NCI-H1417 (cell line): ENCODE measurements around the gene SCAANT1.

Experiments used
- DNase-seq, 3 experiments: peaks; one replicate each; lab custom pipeline; 2025; lab: John Stamatoyannopoulos, UW

Gene SCAANT1

DNA sequence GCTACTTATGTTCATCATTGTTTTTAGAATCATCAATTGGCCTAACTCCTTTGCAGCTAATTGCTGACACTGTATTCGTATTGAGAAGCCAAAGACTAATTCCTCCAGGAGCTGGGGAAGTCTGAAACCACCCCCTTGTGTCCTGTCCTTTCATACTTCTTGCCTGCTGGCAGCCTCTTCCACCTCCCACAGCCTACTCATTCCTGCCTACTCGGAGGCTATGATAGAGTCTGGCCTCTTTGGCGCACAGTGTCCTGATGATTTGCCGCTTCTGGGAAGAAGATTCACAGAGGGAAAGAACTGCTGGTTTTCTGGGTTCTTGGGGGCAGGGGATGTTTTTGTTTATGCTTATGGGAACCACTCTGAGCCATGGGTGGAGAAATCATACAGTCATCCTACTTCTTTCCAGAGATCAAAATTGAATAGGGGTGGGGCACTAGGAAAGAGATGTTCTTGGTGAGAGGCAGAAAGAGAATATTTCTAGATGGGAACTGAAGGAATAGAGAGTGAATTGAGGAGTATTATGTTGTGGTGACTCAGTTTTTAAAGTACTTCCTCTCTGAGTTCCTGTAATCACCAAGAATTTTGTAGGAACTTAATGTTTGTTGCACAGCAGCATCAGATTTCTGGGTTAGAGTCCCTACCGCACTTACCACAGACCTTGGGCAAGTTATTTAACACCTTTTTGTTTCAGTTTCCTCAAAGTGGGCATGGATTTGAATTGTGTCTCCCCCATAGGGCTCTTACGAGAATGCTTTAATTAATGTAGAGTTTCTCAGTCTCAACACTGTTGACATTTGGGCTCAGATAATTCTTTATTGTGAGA, 22.1 kb upstream of the SCAANT1 start:
- no peak for DNase-seq

DNA sequence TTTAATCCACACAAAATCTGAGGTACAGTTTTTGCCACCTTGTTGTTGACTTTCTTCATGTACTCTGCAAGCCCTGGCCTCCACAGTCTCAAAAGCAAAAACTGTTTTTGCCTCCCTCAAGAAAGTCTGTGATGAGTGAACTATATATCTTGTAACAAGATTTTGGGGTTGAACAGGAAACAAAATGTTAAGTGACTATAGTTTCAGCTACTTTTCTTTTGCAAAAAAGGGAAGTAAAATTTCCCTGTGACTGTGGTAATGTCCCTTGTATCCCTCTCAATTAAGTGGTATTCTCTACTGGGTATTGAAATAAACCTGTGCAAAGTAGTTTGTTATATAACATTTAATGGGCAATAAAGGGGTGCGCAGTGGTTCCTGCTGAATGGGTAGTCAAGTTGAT, 21.3 kb upstream of the SCAANT1 start:
- DNase-seq: no peak

DNA sequence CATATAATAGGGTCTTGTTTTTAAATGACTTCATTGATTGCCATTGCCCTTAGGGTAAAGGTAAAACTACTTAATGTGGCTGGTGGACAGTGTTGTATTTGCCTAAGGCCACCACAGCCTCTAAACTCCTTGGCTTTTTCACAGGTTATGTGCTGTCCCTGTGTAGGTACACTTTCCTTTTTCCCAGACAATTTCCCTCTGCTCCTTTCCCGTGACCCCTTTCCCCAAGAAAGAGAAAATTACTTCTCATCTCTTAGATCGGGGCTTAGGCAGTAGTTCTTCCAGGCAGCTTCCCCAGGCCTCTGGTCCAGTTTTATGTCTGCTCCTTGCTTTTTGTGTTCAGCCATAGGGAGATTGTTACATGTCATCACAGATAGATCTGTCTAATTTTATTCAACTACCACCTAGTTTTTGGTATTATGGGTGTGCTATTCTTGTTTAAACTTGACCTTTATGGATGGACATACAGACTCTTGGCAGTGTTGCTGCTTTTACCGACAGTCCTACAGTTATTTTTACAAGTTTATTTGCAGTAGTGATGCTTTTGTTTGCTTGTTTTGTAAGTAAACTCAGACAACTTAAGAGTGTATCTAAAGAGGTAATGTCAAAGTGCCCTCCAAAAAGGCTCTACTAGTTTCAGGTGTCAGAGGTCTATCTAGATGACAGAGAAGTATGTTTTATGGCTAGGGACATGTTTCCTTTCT, 20.5 kb upstream of the SCAANT1 start:
- DNase-seq: no peak

DNA sequence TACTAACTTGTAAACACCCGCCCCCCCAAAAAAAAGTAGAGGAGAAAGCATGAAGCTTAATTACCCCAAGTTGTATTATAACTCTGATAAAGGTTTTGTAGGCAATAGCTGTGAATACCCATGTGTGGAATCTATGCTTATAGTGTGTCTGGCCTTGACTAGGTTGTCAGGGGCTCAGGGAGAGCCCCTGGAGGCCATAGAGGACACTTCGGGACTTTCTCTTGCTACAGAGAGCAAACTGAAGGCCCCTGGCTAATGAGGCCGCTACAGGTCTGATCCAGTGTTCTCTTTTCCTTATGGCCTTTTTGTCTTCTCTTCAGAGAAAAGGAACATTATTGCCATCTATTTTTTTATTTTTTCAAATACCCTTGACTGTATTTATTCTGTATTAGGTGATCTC, 19.1 kb upstream of the SCAANT1 start:
- no peak for DNase-seq

DNA sequence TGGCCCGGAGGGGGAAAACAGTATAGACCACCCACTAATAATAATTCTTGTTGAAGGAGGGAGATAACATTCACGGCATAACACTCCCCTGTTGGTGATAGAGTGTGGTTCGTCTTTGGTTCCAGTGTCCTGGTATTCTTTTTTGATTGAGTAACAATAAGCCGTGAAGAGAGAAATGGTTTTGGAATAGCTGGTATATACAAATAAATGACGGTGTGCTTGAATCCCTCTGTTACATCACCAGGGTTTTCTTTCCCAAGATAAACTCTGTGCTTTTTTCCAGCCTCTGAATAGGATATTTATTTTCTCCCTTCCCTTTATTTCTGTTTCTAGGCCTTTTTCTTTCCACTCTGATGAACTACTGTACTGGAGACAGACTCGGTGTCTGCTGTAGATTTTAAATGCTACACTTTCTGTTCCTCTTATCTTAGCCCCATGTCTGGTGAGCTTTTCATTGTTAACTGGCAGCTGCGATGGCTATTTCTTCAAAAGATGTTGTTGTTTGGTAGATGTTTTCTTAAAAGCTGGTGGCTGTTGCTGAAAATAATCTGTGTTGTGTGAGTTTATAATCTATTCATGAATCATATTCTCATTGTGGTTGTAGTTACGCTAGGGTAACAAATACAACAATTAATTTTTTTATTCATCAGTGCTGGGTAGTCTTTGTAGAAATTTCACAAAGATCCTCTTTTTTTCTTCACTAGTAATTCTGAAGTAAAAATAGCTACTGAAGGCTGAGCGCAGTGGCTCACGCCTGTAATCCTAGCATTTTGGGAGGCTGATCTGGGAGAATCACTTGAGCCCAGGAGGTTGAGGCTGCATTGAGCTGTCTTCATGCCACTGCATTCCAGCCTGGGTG, 15.5 kb upstream of the SCAANT1 start:
- DNase-seq: peak in 2 of 3 experiments; percentile 1 to 28

DNA sequence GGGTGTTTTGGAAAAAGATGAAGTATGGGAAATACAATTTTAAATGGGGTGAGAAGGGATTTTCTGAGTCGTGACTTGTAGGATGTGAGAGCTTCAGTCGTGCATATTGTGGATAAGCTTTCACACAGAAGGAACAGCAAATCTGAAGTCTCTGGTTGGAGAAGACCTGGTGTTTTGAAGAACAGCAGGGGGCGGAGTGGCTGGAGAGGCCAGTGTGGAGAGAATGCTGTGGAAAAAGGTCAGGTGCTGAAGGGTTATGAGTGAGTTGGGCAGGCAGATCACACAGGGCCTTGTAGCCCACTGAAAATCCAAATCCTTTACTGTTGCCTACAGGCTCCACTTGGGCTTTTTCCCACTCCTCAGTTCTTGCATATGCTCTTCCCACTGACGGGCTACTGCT, 14.1 kb upstream of the SCAANT1 start:
- no peak for DNase-seq

DNA sequence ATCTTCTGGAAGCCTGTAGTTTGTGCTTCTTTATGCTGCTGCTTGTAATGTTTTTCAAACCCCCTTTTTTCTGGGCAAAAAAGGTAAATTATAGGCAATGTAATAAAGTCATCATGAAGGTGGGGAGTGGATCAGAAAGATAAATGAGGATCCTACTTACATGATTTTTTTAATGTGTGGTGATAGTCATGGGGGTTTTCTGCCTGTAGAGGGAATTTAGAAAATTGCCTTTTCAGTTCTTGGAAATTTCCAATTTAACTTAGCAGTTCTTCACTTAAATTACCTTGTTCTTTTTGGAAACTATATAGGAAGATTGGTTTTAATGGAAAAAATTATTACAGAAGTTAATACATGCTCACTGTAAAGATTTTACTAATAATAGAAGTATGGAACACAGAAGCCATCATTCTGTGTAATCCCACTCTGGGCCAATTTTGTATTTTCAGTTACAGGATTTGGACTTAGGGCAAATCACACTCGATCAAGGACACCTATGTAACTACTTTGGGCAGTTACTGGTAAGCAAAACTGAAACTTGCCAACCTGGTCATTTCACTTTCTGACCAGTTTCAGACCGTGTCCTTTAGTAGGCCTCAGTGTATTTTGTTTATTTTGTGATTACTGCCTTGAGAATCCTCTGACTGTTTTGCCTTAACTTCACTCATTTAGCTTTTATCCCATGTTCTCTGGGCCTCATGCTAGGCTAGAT, 10.5 kb upstream of the SCAANT1 start:
- no peak for DNase-seq

DNA sequence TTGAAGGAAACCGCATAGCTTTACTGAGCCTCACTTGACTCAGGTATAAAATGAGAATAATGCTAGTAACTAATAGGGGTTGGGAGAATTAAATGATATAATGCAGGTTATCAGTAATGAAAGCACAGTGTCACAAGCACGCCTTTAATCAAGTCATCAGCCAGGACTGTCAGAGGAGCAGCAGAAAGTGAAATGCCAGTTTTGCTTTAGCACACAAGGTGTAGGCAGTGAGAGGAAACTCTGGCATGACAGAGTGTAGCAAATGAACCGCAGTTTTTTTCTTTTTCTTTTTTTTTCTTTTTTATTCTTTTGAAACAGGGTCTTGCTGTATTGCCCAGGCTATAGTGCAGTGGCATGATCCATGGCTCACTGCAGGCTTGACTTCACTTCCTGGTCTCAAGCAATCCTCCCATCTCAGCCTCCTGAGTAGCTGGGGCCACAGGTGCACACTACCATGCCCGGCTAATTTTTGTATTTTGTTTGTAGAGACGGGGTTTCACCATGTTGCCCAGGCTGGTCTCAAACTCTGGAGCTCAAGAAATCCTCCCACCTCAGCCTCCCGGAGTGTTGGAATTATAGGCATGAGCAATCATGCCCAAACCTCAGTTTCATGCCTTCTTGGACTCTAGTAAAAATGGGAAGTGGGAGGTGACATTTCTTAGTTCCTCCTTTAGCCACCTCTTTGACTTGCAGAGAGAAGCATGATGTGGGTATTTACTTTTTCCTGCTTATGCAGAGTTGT, 9.7 kb upstream of the SCAANT1 start:
- DNase-seq: no peak

DNA sequence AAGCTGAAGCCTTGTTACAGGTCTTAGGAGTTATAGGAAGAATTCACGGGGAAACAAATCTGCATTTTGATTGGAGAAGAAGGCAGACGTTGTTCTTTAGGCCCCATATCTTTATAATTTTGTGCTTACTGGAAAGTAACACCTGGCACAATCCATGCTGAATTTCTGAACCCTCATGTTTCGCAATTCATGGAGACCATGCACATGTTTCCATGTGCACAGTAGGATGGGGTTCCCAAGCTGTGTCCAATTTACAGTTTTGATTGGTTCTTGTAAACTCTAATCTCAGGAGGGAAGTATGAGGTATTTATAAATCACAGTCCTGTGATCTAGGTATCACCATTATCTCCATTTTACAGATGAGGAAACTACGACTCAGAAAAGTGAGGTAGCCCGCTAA, 7.8 kb upstream of the SCAANT1 start:
- DNase-seq: no peak

DNA sequence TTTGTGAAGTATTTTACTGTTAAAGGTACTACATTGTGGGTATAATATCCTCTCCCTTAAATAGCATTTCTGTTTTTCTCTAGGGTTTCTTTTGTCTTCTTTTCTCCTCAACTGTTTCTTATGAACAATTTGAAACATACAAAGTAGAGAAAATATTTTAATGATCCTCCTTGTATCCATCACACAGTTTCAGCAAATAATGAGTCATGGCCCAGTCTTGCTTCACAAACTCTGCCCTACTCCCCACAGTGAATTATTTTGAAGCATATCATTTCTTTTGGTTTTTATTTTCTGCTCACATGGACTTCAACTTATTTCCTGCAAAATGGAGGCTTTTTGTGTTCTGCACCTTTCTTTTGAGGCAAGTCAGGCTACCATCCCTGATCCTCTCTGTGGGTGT, 6.1 kb upstream of the SCAANT1 start:
- peak in 1 of 3 experiments; percentile 15 for DNase-seq

DNA sequence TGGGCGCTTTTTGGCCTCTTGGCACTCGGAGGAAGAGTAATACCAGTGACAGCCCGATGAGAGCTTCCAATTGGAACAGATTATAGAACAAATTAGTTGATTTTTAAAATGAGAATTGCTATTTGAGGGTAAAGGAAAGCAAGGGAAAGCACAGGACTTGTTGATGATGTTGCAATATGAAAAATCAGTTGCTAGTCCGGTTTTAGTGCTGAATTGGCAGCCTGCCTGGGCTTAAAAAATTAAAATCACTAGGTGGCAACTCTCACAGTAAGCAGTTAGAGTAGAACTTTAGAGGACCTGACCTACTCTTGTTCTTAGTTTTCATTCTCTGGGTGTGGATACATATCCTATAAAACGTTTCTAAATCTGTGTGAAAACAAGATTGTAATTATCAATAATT, 2.1 kb upstream of the SCAANT1 start:
- no peak for DNase-seq

DNA sequence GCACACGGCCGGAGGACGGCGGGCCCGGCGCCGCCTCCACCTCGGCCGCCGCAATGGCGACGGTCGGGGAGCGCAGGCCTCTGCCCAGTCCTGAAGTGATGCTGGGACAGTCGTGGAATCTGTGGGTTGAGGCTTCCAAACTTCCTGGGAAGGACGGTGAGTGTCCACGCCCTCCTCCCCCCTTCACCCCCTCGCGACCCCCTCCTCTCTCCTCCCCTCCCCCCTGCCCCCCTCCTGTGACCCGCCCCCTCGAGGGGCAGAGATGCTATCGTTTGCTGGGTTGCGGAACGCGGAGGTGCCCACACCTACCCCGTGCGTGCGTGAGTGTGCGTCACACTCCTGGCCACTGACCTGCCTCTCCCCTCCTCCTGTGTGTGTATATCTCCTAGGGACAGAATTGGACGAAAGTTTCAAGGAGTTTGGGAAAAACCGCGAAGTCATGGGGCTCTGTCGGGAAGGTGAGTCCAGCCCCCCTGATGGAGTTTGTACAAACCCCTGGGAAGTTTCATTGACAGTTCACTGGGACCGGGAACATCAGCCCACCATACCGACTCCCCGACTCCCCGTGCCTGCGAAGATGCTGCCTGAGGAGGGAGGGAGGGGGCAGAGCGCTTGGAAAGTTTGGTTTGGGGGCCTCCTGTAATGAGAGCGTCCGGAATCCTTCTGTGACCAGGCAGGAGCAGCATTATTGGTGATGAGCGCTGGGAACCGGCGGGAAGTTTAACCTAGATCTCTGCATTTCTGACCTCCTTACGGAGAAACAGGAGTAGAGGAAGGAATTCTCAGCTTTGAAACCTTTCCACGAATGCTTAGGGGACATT, 795 bp upstream of the SCAANT1 start:
- DNase-seq: peak in 2 of 3 experiments; percentile 49 to 62

DNA sequence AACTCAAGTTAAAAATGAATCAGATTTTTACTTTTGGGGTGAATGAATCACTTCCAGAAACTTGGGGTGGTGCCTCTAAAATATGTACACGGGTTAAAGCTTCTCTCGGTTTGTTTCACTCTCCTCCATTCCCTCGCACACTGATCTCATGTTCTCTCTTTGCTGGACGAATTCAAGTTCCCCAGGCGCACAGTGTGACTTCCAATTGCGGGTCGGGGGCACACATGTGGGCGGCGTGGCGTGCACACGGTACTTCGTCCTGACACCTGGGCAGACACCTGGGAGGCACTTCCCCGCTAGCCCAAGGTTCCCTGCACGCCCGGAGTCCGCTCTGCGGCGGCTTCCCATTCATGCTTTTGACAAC, 692 bp downstream of the SCAANT1 start:
- DNase-seq: no peak

DNA sequence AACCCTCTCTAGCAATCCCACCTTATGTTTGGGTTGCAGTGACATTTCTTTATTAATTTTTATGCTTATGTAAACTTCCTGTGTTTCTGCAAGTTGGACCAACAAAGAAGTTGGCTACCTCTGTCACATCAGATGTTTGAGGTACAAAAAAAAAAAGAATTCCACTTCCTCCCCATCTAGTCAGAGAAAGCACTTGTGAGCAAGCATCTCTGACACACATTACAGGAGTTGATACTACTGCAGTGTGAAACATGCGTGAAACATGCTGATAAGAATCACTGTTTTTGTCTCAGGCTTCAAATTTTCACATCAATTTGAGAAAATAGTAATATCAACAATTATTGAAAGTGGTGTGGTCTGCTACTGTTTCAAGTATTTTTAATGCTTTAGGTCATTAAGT, 1.3 kb downstream of the SCAANT1 start:
- DNase-seq: no peak

DNA sequence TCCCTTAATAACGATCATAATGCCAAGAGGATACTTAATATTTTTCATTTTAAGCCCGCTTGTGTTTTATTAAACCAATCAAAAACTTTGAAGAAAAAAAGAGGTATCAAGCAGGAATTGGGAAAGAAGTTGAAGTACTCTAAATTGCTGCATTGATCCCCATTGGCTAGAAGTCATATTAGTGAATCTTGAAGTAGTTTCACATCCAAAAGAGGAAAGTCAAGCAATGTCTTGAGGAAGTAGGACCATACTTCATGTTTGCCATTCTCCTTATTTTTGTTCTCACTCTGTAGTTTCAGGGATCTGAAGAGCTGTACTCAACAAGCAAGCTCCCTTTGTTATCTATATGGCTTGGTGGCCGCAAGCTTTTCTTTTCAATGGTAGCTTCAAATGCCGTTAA, 2.2 kb downstream of the SCAANT1 start:
- DNase-seq: no peak

DNA sequence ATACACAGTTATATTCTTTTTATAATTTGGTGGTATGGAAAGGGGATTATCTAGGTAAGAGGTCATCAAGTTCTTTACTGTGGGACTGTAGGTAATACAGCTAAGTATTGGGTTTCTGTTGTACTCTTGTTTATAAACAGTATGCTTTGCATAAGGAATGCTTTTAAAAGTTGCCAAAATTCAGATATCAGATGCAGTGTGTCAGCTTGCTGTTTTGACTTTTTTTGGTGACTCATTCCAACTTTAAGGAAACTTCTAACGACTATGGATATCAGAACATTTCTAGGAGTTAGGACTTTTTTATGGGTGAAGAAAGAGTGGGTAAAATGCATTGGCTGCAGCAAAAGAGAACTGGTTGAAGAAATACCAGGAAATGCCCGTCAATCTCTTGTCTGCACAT, 2.8 kb downstream of the SCAANT1 start:
- no peak for DNase-seq

DNA sequence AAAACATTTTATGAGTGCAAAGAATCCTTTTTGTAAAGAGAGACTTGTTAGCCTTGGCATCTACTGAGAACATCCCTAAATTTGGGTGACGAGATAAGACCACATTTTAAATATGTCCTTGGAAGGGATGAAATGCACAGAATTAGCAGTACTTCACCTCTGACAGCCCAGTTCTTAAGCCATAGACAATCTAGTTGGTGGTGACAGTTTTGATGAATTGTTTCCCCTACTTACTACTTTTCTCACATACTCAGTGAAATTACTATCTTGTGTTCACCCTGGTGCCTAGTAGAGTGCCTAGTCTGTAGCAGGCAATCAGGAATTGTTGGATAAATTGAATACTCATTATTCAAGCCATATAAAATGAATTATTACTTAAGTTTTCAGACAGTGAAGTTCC, 3.4 kb downstream of the SCAANT1 start:
- DNase-seq: no peak

DNA sequence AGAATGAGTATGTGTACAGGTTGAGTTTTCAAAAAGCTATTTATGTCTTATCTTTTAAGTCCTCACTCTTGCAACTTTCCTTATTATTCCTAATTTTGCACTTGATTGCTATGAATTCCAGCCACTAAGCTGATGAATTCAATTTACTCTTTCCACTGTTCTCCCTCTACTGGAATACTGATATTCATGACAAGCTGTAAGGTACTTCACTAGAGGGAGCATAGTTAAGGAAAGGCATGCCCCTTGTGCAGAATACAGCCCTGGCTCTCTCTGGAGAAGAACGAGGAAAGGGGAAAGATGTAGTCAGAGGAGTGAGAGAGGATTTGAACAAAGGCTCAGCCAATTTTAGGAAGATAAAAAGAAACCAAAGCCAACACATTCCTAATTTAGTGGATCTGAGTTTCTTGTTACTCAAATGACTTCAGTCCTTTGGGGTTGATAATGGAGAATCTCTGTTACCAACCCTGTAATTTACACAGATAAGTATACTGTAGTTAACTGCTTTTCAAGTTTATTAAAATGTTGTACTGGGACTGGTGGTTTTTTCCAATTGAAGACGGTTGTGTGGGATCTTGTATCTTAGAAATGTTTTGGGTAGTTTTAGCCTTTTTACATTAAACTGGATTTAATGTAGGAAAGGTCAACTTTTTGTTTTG, 4.0 kb downstream of the SCAANT1 start:
- DNase-seq: no peak

DNA sequence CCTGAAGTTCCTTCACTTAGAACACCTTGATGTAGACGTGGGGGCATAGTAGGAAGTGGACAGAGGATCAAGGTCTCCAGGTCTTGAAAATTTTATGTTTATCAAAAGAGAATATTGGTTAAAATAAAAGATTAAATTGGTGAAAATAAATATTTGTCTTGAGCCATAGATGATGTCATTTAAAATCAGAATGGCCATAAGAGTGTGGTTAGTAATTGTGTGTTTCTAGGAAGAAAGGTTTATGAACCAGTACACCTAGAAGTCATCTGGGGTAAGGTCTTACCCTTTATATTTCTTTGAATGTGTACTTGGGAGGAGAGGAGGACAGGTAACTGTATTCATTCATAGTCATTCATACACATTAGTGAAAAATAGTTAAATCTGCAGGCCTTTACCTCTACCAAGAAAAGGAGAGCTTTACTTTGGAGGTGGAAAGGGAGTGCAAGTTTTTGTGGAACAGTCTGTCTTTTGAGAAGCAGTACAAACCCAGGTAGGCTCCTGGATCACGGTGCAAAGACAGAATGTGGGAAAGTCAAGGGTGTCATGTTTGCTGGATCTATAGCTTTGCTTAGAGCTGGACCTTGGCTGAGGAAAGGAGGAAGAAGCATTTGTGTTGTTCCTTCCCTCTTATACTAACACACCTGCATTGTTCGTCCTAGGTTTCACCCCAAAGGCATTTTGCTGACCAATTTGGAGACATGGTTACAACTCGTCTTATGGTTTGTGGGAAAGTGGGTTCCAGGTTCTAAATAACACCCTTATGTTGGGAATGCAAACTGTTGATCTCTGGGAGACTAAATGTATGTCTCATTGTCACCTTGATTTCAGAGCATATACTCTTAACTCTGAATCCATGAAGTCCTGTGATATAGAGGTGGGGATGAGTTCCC, 6.2 kb downstream of the SCAANT1 start:
- DNase-seq: no peak
